Fibroblast of lung (primary cell): ENCODE data around the gene NDST3. TPM values are rescaled to one million over a fixed set of nuclear protein-coding genes. Genes with fewer than 3 reads are reported as not detected.

Experiments used
- DNase-seq, 2 donors: peaks; one replicate each; pipeline versions ENCODE4 v3.0.0 to v3.0.0-alpha.2; 2010; ENCODE audit warnings: low read depth in 2 of 2
- H2AFZ ChIP-seq: 2 replicates; pipeline ENCODE4 v1.5.1; 2012; ENCODE audit warnings: low read length, control low read depth, inconsistent platforms
- H3K27ac ChIP-seq: 2 replicates; pipeline ENCODE4 v1.5.1; 2011; ENCODE audit warnings: low read length, control low read depth; ENCODE audit not compliant: insufficient read depth
- H3K27me3 ChIP-seq: 2 replicates; pipeline ENCODE4 v1.5.1; 2011; ENCODE audit warnings: mild to moderate bottlenecking, low read length; ENCODE audit not compliant: control insufficient read depth, insufficient read depth
- H3K36me3 ChIP-seq: 2 replicates; pipeline ENCODE4 v1.5.1; 2011; ENCODE audit warnings: low read length; ENCODE audit not compliant: control insufficient read depth, insufficient read depth
- H3K4me1 ChIP-seq: 2 replicates; pipeline ENCODE4 v1.5.1; 2011; ENCODE audit warnings: low read length; ENCODE audit not compliant: control insufficient read depth, insufficient read depth; ENCODE audit errors: extremely low read depth
- H3K4me2 ChIP-seq: 2 replicates; pipeline ENCODE4 v1.5.1; 2011; ENCODE audit warnings: low read length, control low read depth; ENCODE audit not compliant: insufficient read depth; ENCODE audit errors: extremely low read depth
- H3K4me3 ChIP-seq, 4 experiments: fragments of 200-600 bp in 1 of 4; sonication (generic) in 1 of 4; replicated peaks in 1 of 4; 2 replicates each; pipeline ENCODE4 v1.5.1; 2011 to 2016; ENCODE audit warnings: low read length in 4 of 4, low read depth in 3 of 4, mild to moderate bottlenecking in 3 of 4, control low read depth in 2 of 4, inconsistent platforms in 1 of 4, mixed read lengths in 1 of 4; ENCODE audit not compliant: insufficient read depth in 1 of 4; ENCODE audit errors: control extremely low read depth in 1 of 4
- H3K79me2 ChIP-seq: 2 replicates; pipeline ENCODE4 v1.5.1; 2012; ENCODE audit warnings: mild to moderate bottlenecking, low read length, inconsistent platforms; ENCODE audit not compliant: control insufficient read depth, insufficient read depth
- H3K9ac ChIP-seq: 2 replicates; pipeline ENCODE4 v1.5.1; 2011; ENCODE audit warnings: mild to moderate bottlenecking, low read length, control low read depth; ENCODE audit not compliant: insufficient read depth
- H3K9me3 ChIP-seq: 2 replicates; pipeline ENCODE4 v1.5.1; 2012; ENCODE audit warnings: low read depth, low read length; ENCODE audit not compliant: control insufficient read depth, insufficient read depth
- H4K20me1 ChIP-seq: 2 replicates; pipeline ENCODE4 v1.5.1; 2011; ENCODE audit warnings: low read length; ENCODE audit not compliant: control insufficient read depth, insufficient read depth; ENCODE audit errors: extremely low read depth
- EZH2 ChIP-seq: IDR thresholded peaks from 2 replicates; pipeline ENCODE4 v1.5.1; 2012; ENCODE audit warnings: low read length, control low read depth, mild to moderate bottlenecking; ENCODE audit errors: missing control alignments
- polyA plus RNA-seq, 2 donors: library from polyadenylated mRNA; depleted of rRNA in 1 of 2; stranded (reverse) in 1 of 2; unstranded in 1 of 2; fragments of >200 nt; gene quantifications; 2 replicates each; pipeline ENCODE4 v1.2.1, GENCODE V29; 2011 to 2012; ENCODE audit warnings: missing spikeins in 1 of 2
- total RNA-seq: library from RNA; depleted of rRNA; stranded (reverse); fragments of >200 nt; gene quantifications from 2 replicates; pipeline ENCODE4 v1.2.1, GENCODE V29; 2014
- TF ChIP-seq, protein P1 (sequence below), 2 donors: IDR thresholded peaks in 1 of 2; conservative IDR thresholded peaks in 1 of 2; 1 replicate in 1 of 2; 2 replicates in 1 of 2; pipeline ENCODE4 v1.5.1; 2011 to 2012; ENCODE audit warnings: low read length in 2 of 2, control low read depth in 1 of 2, inconsistent platforms in 1 of 2, low read depth in 1 of 2, mild to moderate bottlenecking in 1 of 2

Gene NDST3
- total and polyA plus RNA-seq, 2 donors (not counting 1 experiment from before 2014, with no cell fraction given), result 0.16 TPM; not detected in 1

- Histone ChIP-seq H3K27ac (peak overlapping the region; percentile 75), H3K9ac (no peak overlapping the region), H3K9me3 (no peaks in the 10 kb centered on the region), H2AFZ (no peak overlapping the region), H3K4me3 (peak overlapping the region in 1 of 4 experiments; percentile 1), H3K79me2 (no peaks in the 10 kb centered on the region), H4K20me1 (no peaks in the 10 kb centered on the region), H3K36me3 (no peaks in the 10 kb centered on the region), H3K4me2 (peak overlapping the region; percentile 61), H3K4me1 (peaks cover 10% of the 10 kb centered on the region), H3K27me3 (no peaks in the 10 kb centered on the region)
- TF ChIP-seq EZH2, result no peak
- TF ChIP-seq, protein P1, sequence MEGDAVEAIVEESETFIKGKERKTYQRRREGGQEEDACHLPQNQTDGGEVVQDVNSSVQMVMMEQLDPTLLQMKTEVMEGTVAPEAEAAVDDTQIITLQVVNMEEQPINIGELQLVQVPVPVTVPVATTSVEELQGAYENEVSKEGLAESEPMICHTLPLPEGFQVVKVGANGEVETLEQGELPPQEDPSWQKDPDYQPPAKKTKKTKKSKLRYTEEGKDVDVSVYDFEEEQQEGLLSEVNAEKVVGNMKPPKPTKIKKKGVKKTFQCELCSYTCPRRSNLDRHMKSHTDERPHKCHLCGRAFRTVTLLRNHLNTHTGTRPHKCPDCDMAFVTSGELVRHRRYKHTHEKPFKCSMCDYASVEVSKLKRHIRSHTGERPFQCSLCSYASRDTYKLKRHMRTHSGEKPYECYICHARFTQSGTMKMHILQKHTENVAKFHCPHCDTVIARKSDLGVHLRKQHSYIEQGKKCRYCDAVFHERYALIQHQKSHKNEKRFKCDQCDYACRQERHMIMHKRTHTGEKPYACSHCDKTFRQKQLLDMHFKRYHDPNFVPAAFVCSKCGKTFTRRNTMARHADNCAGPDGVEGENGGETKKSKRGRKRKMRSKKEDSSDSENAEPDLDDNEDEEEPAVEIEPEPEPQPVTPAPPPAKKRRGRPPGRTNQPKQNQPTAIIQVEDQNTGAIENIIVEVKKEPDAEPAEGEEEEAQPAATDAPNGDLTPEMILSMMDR (conservative IDR thresholded peaks at IDR 0.05 in 1 of 2, IDR thresholded peaks at IDR 0.05 in 1 of 2; ENCODE audit: low read depth in 1 of 2, low read length in 2 of 2), result no peak
- DNase-seq, result peak; percentile 74 to 95
Observed at GRCh38 chr4:118173956-118174725, 139.9 kb downstream of the NDST3 start.

GRCh38 chr4:118175506-118175905 is 141.2 kb downstream of the NDST3 start:
- no peaks in the 10 kb centered on the region for H3K9me3 ChIP-seq
- H4K20me1 ChIP-seq, result no peaks in the 10 kb centered on the region
- H3K4me3 ChIP-seq, result no peak overlapping the region
- H3K4me1 ChIP-seq, result peaks cover 10% of the 10 kb centered on the region
- peak in 1 of 2 donors; percentile 19 for DNase-seq
- TF ChIP-seq, protein P1 (conservative IDR thresholded peaks at IDR 0.05 in 1 of 2, IDR thresholded peaks at IDR 0.05 in 1 of 2; ENCODE audit: low read depth in 1 of 2, low read length in 2 of 2), result no peak
- TF ChIP-seq EZH2, result no peak
- no peaks in the 10 kb centered on the region for H3K27me3 ChIP-seq
- H3K4me2 ChIP-seq, result no peak overlapping the region
- no peaks in the 10 kb centered on the region for H3K36me3 ChIP-seq
- H3K27ac ChIP-seq, result no peak overlapping the region
- no peak overlapping the region for H2AFZ ChIP-seq
- H3K9ac ChIP-seq, result no peak overlapping the region
- H3K79me2 ChIP-seq, result no peaks in the 10 kb centered on the region

- DNase-seq, result peak in 1 of 2 donors; percentile 22
Observed at GRCh38 chr4:118177126-118177525, 142.8 kb downstream of the NDST3 start.

More at GRCh38 chr4:118177126-118177525, 142.8 kb downstream of the NDST3 start:
- Histone ChIP-seq H3K4me2 (no peak overlapping the region), H3K9ac (no peak overlapping the region), H3K36me3 (no peaks in the 10 kb centered on the region), H3K27ac (no peak overlapping the region), H2AFZ (no peak overlapping the region), H3K27me3 (no peaks in the 10 kb centered on the region), H3K4me3 (no peak overlapping the region), H4K20me1 (no peaks in the 10 kb centered on the region), H3K79me2 (no peaks in the 10 kb centered on the region), H3K9me3 (no peaks in the 10 kb centered on the region), H3K4me1 (peaks cover 10% of the 10 kb centered on the region)
- TF ChIP-seq, protein P1 (conservative IDR thresholded peaks at IDR 0.05 in 1 of 2, IDR thresholded peaks at IDR 0.05 in 1 of 2; ENCODE audit: low read depth in 1 of 2, low read length in 2 of 2), result no peak
- TF ChIP-seq EZH2, result no peak
